Measurements from ENCODE around the gene ZNF583. TPM values are rescaled to one million over a fixed set of nuclear protein-coding genes. Genes with fewer than 3 reads are reported as not detected.

ZNF583 gene
- total RNA-seq, 1 experiment from 2014 or later: not detected

GRCh38 chr19:56393119-56394012 lies 10.8 kb upstream of the ZNF583 start, which contains the start of gene ZNF582:
Gene ZNF582, minus strand, starts transcription at chr19:56393534. Its CDS starts 1,782 bp downstream, at chr19:56391752.
- Histone ChIP-seq H3K79me2 (ENCODE audit: insufficient read depth, low read length) (no peaks in the 10 kb centered on the region), H3K4me2 (ENCODE audit: low read length) (no peak within 1 kb of the TSS), H3K4me1 (ENCODE audit: control insufficient read depth in 1 of 2, insufficient read depth in 2 of 2, low read length in 2 of 2) (no peaks in the 10 kb centered on the region), H4K20me1 (ENCODE audit: insufficient read depth) (no peaks in the 10 kb centered on the region), H3K9ac (ENCODE audit: low read length) (no peak within 1 kb of the TSS), H3K27me3 (ENCODE audit: insufficient read depth, low read length) (no peaks in the 10 kb centered on the region), H3K36me3 (ENCODE audit: control insufficient read depth in 1 of 2, insufficient read depth in 2 of 2, low read length in 2 of 2) (no peaks in the 10 kb centered on the region), H2AFZ (ENCODE audit: low read depth, low read length, poor library complexity, severe bottlenecking) (no peak within 1 kb of the TSS), H3K9me3 (ENCODE audit: control insufficient read depth in 1 of 2, insufficient read depth in 1 of 2, low read depth in 1 of 2, low read length in 2 of 2) (peaks cover 0 to 17% of the 10 kb centered on the region in 2 experiments; a peak in 2 of 4 replicates), H3K9me2 (ENCODE audit: insufficient read depth) (no peaks in the 10 kb centered on the region), H3K4me3 (replicated peaks in 1 of 2; ENCODE audit: low read depth in 1 of 2, low read length in 2 of 2) (no peak within 1 kb of the TSS), H3K27ac (ENCODE audit: low read depth, low read length) (no peak within 1 kb of the TSS)
- ChIA-PET RAD21 (ENCODE audit: low non-redundant PET in 1 of 2, low total read pairs in 2 of 2, uncharacterized antibody in 2 of 2, unreplicated experiment in 2 of 2) (no interaction called here), CTCF (no interaction called here), POLR2A (no interaction called here)
- intact Hi-C loops (cut with micrococcal nuclease): no loop called here
- no peak for ATAC-seq
- no TSS peak for BruUV-seq (replicated peaks)
- no peak for DNase-seq (ENCODE audit: low read depth, low spot score)
- no peak for TF ChIP-seq CBX3 (IDR thresholded peaks at IDR 0.05; ENCODE audit: low read depth)
- no peak for TF ChIP-seq JUND (IDR thresholded peaks at IDR 0.05)
- no peak for TF ChIP-seq YY1 (IDR thresholded peaks at IDR 0.05; ENCODE audit: extremely low read depth, insufficient replicate concordance, low read depth, low read length)
- TF ChIP-seq EZH2 (IDR thresholded peaks at IDR 0.05): no peak
- no peak for TF ChIP-seq RAD21 (IDR thresholded peaks at IDR 0.05; ENCODE audit: low read depth)
- TF ChIP-seq CEBPB (IDR thresholded peaks at IDR 0.05; ENCODE audit: low read depth): no peak
- TF ChIP-seq POLR2A (IDR thresholded peaks at IDR 0.05; ENCODE audit: borderline replicate concordance, extremely low read depth, insufficient read depth, insufficient read length): no peak
- no peak for TF ChIP-seq CTCF (IDR thresholded peaks at IDR 0.05 in 2 of 3, conservative IDR thresholded peaks at IDR 0.05 in 1 of 3; ENCODE audit: borderline replicate concordance in 1 of 3, insufficient read depth in 1 of 3, low read depth in 2 of 3, low read length in 2 of 3)
- no peak for TF ChIP-seq EZH2phosphoT487 (IDR thresholded peaks at IDR 0.05; ENCODE audit: borderline replicate concordance)
- TF ChIP-seq ZBTB33 (IDR thresholded peaks at IDR 0.05; ENCODE audit: extremely low read depth, insufficient replicate concordance, low read length): no peak
- TF ChIP-seq EGR1 (IDR thresholded peaks at IDR 0.05; ENCODE audit: low read depth): no peak
- no peak for TF ChIP-seq MAX (IDR thresholded peaks at IDR 0.05)
- no peak for TF ChIP-seq REST (IDR thresholded peaks at IDR 0.05; ENCODE audit: low read depth)
- no peak for TF ChIP-seq ATF3 (IDR thresholded peaks at IDR 0.05)
- TF ChIP-seq SRF (IDR thresholded peaks at IDR 0.05; ENCODE audit: low read depth): no peak

All from HCT116 (cell line).